Measurements from ENCODE around the gene ZDHHC19. TPM values are rescaled to one million over a fixed set of nuclear protein-coding genes. Genes with fewer than 3 reads are reported as not detected.

The ZDHHC19 gene
- total RNA-seq, 5 donors from 2014 or later (not counting 1 experiment from before 2014, with no cell fraction given) = 0.49 to 0.54 TPM; not detected in 3

- Mint-ChIP-seq H3K9me3 (no peaks in the 10 kb centered on the region), H3K4me1 (no peaks in the 10 kb centered on the region), H3K36me3 (no peaks in the 10 kb centered on the region), H3K4me3 (no peak overlapping the region), H3K27ac (no peak overlapping the region), H3K27me3 (peaks cover 0 to 3% of the 10 kb centered on the region in 2 donors)
- ATAC-seq (replicated peaks in 1 of 4) (no peak), DNase-seq (no peak)
- Histone ChIP-seq H3K27ac (ENCODE audit: low read length) (no peak overlapping the region), H3K27me3 (replicated peaks in 1 of 2; ENCODE audit: control insufficient read depth in 2 of 2, extremely low read depth in 1 of 2, insufficient read depth in 2 of 2, low read length in 1 of 2) (peaks cover 0 to 17% of the 10 kb centered on the region in 2 experiments), H3K36me3 (ENCODE audit: control insufficient read depth in 2 of 2, extremely low read depth in 1 of 2, insufficient read depth in 1 of 2, low read length in 1 of 2) (no peaks in the 10 kb centered on the region), H3K9me3 (no peaks in the 10 kb centered on the region), H3K4me1 (ENCODE audit: control insufficient read depth in 1 of 2, extremely low read depth in 1 of 2, insufficient read depth in 2 of 2, low read length in 2 of 2) (no peaks in the 10 kb centered on the region), H3K4me3 (ENCODE audit: control insufficient read depth in 1 of 2, extremely low read depth in 1 of 2, low read length in 1 of 2) (no peak overlapping the region)
- WGBS (ENCODE audit: insufficient coverage) = 92% methylated on average over 10 of the region's 15 CpGs
- ChIA-PET POLR2A (no interaction called here), CTCF (no interaction called here)
Observed at GRCh38 chr3:196225763-196226364, 14.7 kb upstream of the ZDHHC19 start.

DNA sequence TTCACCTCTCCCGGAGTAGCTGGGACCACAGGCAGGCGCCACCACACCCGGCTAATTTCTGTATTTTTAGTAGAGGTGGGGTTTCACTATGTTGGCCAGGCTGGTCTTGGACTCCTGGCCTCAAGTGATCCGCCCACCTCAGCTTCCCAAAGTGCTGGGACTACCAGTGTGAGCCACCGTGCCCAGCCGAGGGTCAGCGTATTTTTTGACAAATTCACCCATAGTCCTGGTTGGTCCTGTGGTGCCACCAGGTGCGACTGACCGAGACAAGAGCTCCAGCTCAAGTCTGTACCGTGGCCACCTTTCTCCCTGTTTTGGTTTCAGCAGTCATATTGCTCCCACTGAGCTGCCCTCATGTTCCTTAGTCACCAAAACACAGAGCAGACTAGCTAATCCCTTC, 13.9 kb upstream of the ZDHHC19 start:
- Mint-ChIP-seq H3K4me1 (peaks cover 0 to 1% (median 0%) of the 10 kb centered on the region in 3 donors), H3K9me3 (no peaks in the 10 kb centered on the region), H3K27me3 (peaks cover 0 to 3% of the 10 kb centered on the region in 2 donors), H3K27ac (no peak overlapping the region), H3K36me3 (no peaks in the 10 kb centered on the region), H3K4me3 (no peak overlapping the region)
- DNase-seq (no peak), ATAC-seq (replicated peaks in 1 of 4) (no peak)
- no peaks in the 10 kb centered on the region for H3K9me3 ChIP-seq
- no peaks in the 10 kb centered on the region for H3K36me3 ChIP-seq (ENCODE audit: control insufficient read depth in 2 of 2, extremely low read depth in 1 of 2, insufficient read depth in 1 of 2, low read length in 1 of 2)
- 79% methylated on average over 6 of the region's 10 CpGs for WGBS (ENCODE audit: insufficient coverage)
- peaks cover 0 to 17% of the 10 kb centered on the region in 2 experiments for H3K27me3 ChIP-seq (replicated peaks in 1 of 2; ENCODE audit: control insufficient read depth in 2 of 2, extremely low read depth in 1 of 2, insufficient read depth in 2 of 2, low read length in 1 of 2)
- peaks cover 0 to under 1% of the 10 kb centered on the region in 2 experiments for H3K4me1 ChIP-seq (ENCODE audit: control insufficient read depth in 1 of 2, extremely low read depth in 1 of 2, insufficient read depth in 2 of 2, low read length in 2 of 2)
- ChIA-PET POLR2A (no interaction called here), CTCF (no interaction called here)
- H3K4me3 ChIP-seq (ENCODE audit: control insufficient read depth in 1 of 2, extremely low read depth in 1 of 2, low read length in 1 of 2) = no peak overlapping the region
- no peak overlapping the region for H3K27ac ChIP-seq (ENCODE audit: low read length)

- POLR2A ChIA-PET = no interaction called here
Observed at GRCh38 chr3:196222876-196223595, 11.8 kb upstream of the ZDHHC19 start.

GRCh38 chr3:196220991-196221390, 9.8 kb upstream of the ZDHHC19 start:
- H3K36me3 ChIP-seq (ENCODE audit: control insufficient read depth in 2 of 2, extremely low read depth in 1 of 2, insufficient read depth in 1 of 2, low read length in 1 of 2) = no peaks in the 10 kb centered on the region
- Mint-ChIP-seq H3K4me3 (no peak overlapping the region), H3K4me1 (peaks cover 12 to 17% (median 16%) of the 10 kb centered on the region in 3 donors), H3K27me3 (no peaks in the 10 kb centered on the region), H3K9me3 (no peaks in the 10 kb centered on the region), H3K27ac (no peak overlapping the region), H3K36me3 (no peaks in the 10 kb centered on the region)
- 97% methylated on average over 4 of the region's 7 CpGs for WGBS (ENCODE audit: insufficient coverage)
- no peak for ATAC-seq (replicated peaks in 1 of 4)
- H3K4me1 ChIP-seq (ENCODE audit: control insufficient read depth in 1 of 2, extremely low read depth in 1 of 2, insufficient read depth in 2 of 2, low read length in 2 of 2) = peaks cover 4 to 15% of the 10 kb centered on the region in 2 experiments
- ChIA-PET POLR2A (interaction anchor here in 1 of 2 donors (0.7 kb wide), 1 partner anchor 286 kb away, joined by 3 read pairs; no protein-coding TSS in a partner anchor), CTCF (interaction anchor here in 1 of 2 donors (0.7 kb wide), 1 partner anchor 308 kb away, joined by 6 read pairs; no protein-coding TSS in a partner anchor)
- DNase-seq = no peak
- H3K9me3 ChIP-seq = no peaks in the 10 kb centered on the region
- peaks cover 0 to 6% of the 10 kb centered on the region in 2 experiments for H3K27me3 ChIP-seq (replicated peaks in 1 of 2; ENCODE audit: control insufficient read depth in 2 of 2, extremely low read depth in 1 of 2, insufficient read depth in 2 of 2, low read length in 1 of 2)
- H3K4me3 ChIP-seq (ENCODE audit: control insufficient read depth in 1 of 2, extremely low read depth in 1 of 2, low read length in 1 of 2) = no peak overlapping the region
- no peak overlapping the region for H3K27ac ChIP-seq (ENCODE audit: low read length)

More at GRCh38 chr3:196222876-196223595, 11.8 kb upstream of the ZDHHC19 start:
- Mint-ChIP-seq H3K27ac (no peak overlapping the region), H3K4me1 (peaks cover 12 to 15% (median 13%) of the 10 kb centered on the region in 3 donors), H3K9me3 (no peaks in the 10 kb centered on the region), H3K36me3 (no peaks in the 10 kb centered on the region), H3K27me3 (peaks cover 0 to 3% of the 10 kb centered on the region in 2 donors), H3K4me3 (no peak overlapping the region)
- CTCF ChIA-PET = no interaction called here
- ATAC-seq (replicated peaks in 1 of 4) (no peak), DNase-seq (no peak)
- peaks cover 4 to 15% of the 10 kb centered on the region in 2 experiments for H3K4me1 ChIP-seq (ENCODE audit: control insufficient read depth in 1 of 2, extremely low read depth in 1 of 2, insufficient read depth in 2 of 2, low read length in 2 of 2)
- H3K4me3 ChIP-seq (ENCODE audit: control insufficient read depth in 1 of 2, extremely low read depth in 1 of 2, low read length in 1 of 2) = no peak overlapping the region
- H3K36me3 ChIP-seq (ENCODE audit: control insufficient read depth in 2 of 2, extremely low read depth in 1 of 2, insufficient read depth in 1 of 2, low read length in 1 of 2) = no peaks in the 10 kb centered on the region
- no peaks in the 10 kb centered on the region for H3K9me3 ChIP-seq
- peaks cover 0 to 16% of the 10 kb centered on the region in 2 experiments for H3K27me3 ChIP-seq (replicated peaks in 1 of 2; ENCODE audit: control insufficient read depth in 2 of 2, extremely low read depth in 1 of 2, insufficient read depth in 2 of 2, low read length in 1 of 2)
- no peak overlapping the region for H3K27ac ChIP-seq (ENCODE audit: low read length)
- 86% methylated on average over 10 of the region's 19 CpGs for WGBS (ENCODE audit: insufficient coverage)

- ChIA-PET POLR2A (no interaction called here), CTCF (no interaction called here)
- Mint-ChIP-seq H3K27me3 (no peaks in the 10 kb centered on the region), H3K27ac (no peak overlapping the region), H3K36me3 (no peaks in the 10 kb centered on the region), H3K9me3 (no peaks in the 10 kb centered on the region), H3K4me3 (no peak overlapping the region), H3K4me1 (peaks cover 12 to 17% (median 16%) of the 10 kb centered on the region in 3 donors)
- H3K27me3 ChIP-seq (replicated peaks in 1 of 2; ENCODE audit: control insufficient read depth in 2 of 2, extremely low read depth in 1 of 2, insufficient read depth in 2 of 2, low read length in 1 of 2) = peaks cover 0 to 6% of the 10 kb centered on the region in 2 experiments
- no peak overlapping the region for H3K4me3 ChIP-seq (ENCODE audit: control insufficient read depth in 1 of 2, extremely low read depth in 1 of 2, low read length in 1 of 2)
- H3K36me3 ChIP-seq (ENCODE audit: control insufficient read depth in 2 of 2, extremely low read depth in 1 of 2, insufficient read depth in 1 of 2, low read length in 1 of 2) = no peaks in the 10 kb centered on the region
- DNase-seq = no peak
- H3K4me1 ChIP-seq (ENCODE audit: control insufficient read depth in 1 of 2, extremely low read depth in 1 of 2, insufficient read depth in 2 of 2, low read length in 2 of 2) = peaks cover 4 to 15% of the 10 kb centered on the region in 2 experiments
- H3K9me3 ChIP-seq = no peaks in the 10 kb centered on the region
- no peak overlapping the region for H3K27ac ChIP-seq (ENCODE audit: low read length)
- WGBS (ENCODE audit: insufficient coverage) = 95% methylated on average over 8 of the region's 10 CpGs
- ATAC-seq (replicated peaks in 1 of 4) = no peak
Observed at GRCh38 chr3:196220587-196220986, 9.4 kb upstream of the ZDHHC19 start.

- POLR2A ChIA-PET = no interaction called here
- no peaks in the 10 kb centered on the region for H3K9me3 Mint-ChIP-seq
- CTCF ChIA-PET = interaction anchor here (1.1 to 1.2 kb wide), 2 partner anchors 144 to 146 kb away, joined by 3 read pairs; no protein-coding TSS in a partner anchor
- no peaks in the 10 kb centered on the region for H3K36me3 ChIP-seq (ENCODE audit: control insufficient read depth in 2 of 2, extremely low read depth in 1 of 2, insufficient read depth in 1 of 2, low read length in 1 of 2)
- no peaks in the 10 kb centered on the region for H3K36me3 Mint-ChIP-seq
- no peaks in the 10 kb centered on the region for H3K27me3 Mint-ChIP-seq
- peaks cover 4 to 15% of the 10 kb centered on the region in 2 experiments for H3K4me1 ChIP-seq (ENCODE audit: control insufficient read depth in 1 of 2, extremely low read depth in 1 of 2, insufficient read depth in 2 of 2, low read length in 2 of 2)
- no peak for DNase-seq
- no peaks in the 10 kb centered on the region for H3K9me3 ChIP-seq
- H3K27ac Mint-ChIP-seq = peak overlapping the region; percentile 76 to 79
- H3K27ac ChIP-seq (ENCODE audit: low read length) = no peak overlapping the region
- no peak overlapping the region for H3K4me3 ChIP-seq (ENCODE audit: control insufficient read depth in 1 of 2, extremely low read depth in 1 of 2, low read length in 1 of 2)
- H3K4me3 Mint-ChIP-seq = peak overlapping the region in 2 of 3 donors; percentile 71 to 79
- 89% methylated on average over 18 of the region's 19 CpGs for WGBS (ENCODE audit: insufficient coverage)
- H3K4me1 Mint-ChIP-seq = peaks cover 12 to 17% (median 16%) of the 10 kb centered on the region in 3 donors
- H3K27me3 ChIP-seq (replicated peaks in 1 of 2; ENCODE audit: control insufficient read depth in 2 of 2, extremely low read depth in 1 of 2, insufficient read depth in 2 of 2, low read length in 1 of 2) = peaks cover 0 to 1% of the 10 kb centered on the region in 2 experiments
- no peak for ATAC-seq (replicated peaks in 1 of 4)
Observed at GRCh38 chr3:196219970-196220311, 8.7 kb upstream of the ZDHHC19 start.
